Uterus (tissue), 2 donors: Measurements from ENCODE around the gene LRCH3.

Source experiments
- CTCF ChIP-seq, 4 experiments: fragments of 200-600 bp in 2 of 4; fragments of 450-650 bp in 2 of 4; sonication (generic) in 2 of 4; IDR thresholded peaks; one replicate each; pipeline ENCODE4 v1.5.1; 2016 to 2019; ENCODE audit warnings: antibody characterized with exemption in 4 of 4, mild to moderate bottlenecking in 2 of 4, moderate library complexity in 1 of 4
- POLR2A ChIP-seq, 2 donors: fragments of 450-650 bp; IDR thresholded peaks; one replicate each; pipeline ENCODE4 v1.6.1; 2016; ENCODE audit warnings: antibody characterized with exemption in 2 of 2, mild to moderate bottlenecking in 1 of 2, moderate library complexity in 1 of 2

GRCh38 chr3:197847866-197848401, 56.9 kb downstream of the LRCH3 start:
- TF ChIP-seq CTCF (IDR thresholded peaks at IDR 0.05) (no peak), POLR2A (IDR thresholded peaks at IDR 0.05) (no peak)
